Ramos (cell line): ENCODE results near the gene SUSD4.

Experiments
- in situ Hi-C: fragments of 300-500 bp; cut with MboI; formaldehyde crosslinking; loops from one replicate; pipeline ENCODE4 v1.14.3; 2022; ENCODE audit warnings: low sequenced_read_pairs; ENCODE audit not compliant: unreplicated experiment

SUSD4 gene

DNA sequence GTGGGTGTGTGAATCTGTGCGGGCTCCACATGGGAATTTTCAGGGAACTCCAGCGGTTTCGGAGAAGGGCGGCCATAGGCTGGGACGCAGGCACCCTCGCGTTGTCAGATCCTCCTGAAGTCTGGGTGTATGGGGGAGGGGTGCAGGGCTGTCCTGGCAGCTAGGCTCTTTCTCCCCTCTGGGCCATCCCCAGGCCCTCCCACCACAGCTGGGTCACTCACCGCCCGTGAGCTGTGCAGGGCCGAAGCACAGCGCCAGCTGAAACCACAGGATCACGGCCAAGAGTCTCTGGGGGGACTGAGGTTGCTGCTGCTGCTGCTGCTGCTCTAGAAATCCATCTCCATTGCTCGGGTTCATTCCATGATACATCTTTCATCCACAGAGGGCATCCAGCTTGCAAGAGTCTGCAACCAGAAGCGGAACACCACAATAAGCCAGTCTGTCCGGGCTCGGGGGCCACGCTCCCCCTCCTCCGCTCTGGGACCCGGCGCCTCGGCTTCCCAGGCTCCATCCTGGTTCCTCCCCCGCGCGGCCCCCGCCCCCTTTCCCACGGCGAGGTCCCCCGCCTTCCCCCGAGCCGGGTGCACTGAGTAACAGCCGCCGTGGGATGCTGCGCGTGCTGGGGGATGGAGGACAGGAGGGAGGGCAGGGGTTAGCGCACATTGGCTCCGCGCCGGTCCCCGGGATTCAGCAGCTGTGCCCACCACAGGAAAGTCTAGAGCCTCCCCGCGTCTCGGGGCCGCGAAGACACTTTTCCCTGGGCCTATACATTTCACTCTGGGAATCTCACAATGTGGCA lies 720 bp downstream of the SUSD4 start:
- in situ Hi-C loops = no loop called here

DNA sequence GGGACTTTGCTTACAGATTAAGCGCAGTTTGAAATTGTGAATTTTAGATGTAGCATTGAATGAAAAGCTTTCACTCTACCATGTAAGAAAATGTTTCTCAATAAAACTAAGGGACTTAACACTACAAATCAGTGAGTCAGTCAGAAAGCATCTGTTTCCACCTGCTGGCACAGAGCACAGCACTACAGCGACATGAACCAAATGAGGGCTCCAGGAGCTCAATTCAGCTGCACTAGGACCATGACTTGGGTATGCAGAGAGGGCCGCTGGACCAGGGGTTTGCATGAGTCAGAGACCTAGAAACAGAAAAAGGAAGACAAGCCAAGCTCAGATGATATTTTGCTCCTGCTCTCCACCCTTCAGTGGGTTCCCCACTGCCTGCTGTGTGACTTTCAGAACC lies 5.2 kb downstream of the SUSD4 start:
- in situ Hi-C loops = no loop called here

DNA sequence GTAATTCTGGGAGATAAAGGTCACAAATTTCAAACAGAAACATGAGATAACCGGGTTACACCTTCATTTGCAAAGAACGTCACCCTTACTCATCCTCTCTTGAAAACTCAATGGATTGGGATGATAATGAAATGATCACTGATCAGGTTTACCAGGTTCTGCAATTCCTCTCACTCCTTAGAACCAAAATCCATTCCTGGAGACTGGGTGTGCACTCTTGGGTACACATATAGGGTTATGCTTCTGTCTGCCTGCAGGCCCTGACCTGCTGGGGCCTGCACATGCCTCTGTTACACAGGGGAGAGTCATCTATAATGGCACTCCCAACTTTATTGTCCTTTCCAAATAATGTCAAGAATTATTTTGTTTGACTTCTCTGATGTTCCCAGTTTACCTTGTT lies 8.3 kb downstream of the SUSD4 start:
- in situ Hi-C loops = no loop called here

DNA sequence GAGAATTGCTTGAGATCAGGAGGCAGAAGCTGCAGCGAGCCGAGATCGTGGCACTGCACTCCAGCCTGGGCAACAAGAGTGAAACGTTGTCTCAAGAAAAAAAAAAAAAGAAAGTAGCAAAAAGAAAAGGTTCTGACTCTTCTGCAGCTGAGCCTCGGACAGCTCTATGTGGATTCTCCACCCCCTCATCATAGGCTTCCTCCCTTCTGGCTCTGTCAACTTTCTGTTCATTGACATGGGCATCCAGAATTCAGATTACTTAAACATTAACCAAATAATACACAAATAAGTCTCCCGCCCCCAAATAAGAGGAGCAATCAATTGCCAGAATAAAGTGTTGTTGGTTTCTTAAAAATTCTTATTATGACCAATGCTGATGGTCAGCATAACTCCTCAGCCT lies 10.0 kb downstream of the SUSD4 start:
- in situ Hi-C loops = no loop called here

DNA sequence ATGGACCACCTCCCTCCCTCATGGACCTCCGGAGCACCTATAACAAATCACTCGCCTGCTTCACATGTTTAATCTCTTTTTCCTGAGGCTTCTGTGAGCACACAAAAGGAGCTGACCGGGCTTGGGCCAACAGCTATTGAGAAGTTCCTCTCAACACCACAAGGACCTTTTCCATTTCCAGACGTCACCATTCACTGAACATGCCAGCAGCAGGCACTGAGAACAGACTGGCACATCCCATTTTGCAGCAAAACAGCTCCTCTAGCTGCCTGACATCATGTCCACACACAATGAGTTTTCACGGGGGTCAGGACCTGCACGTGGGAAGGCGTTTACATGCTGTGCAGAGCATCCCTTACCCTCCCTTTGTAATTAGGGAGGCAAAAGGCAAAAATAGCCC lies 11.0 kb downstream of the SUSD4 start:
- in situ Hi-C loops = no loop called here

DNA sequence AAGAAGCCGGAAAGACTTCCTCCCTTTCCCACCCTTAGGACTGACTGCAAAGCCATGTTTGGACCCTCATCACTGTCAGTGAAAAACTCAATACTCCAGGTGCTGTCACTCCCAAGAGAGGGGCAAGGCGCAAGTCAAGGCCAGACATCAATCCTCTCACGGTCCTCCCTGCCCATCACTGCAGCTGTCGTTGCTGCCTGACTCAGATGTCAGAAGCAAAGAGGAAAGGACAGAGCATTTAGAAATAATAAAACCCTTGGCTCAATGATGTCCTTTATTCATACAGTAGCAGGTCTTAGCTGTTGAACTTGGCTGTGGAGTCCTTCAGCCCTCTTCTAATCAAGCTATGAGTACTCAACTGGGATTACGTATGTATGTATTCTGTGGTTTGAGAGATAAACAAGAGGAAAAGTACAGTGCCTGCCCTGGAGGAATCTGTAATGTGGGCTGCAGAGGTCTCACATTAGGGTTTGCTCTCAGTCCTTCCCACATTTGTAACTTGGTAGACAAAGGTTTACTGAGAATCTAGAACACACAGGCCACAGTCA lies 13.5 kb downstream of the SUSD4 start:
- in situ Hi-C loops = no loop called here

DNA sequence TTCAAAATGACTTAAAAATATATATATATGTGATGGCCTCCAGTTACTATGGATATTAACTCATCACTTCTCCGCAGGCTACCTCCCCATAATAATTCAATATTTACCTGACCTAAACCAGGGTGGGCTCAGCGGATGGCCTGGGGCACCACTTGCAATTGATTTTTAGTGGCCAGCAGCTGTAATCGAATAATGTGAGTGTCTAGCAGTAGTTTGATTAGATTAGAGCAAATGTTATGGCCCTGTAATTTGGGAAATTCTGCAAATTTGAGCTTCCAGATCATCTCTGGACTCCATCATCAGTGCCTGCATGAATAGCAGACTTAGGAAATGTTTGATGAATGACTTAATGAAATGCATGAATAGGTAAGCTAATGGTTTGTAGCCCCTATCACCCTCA lies 14.7 kb downstream of the SUSD4 start:
- in situ Hi-C loops = no loop called here

DNA sequence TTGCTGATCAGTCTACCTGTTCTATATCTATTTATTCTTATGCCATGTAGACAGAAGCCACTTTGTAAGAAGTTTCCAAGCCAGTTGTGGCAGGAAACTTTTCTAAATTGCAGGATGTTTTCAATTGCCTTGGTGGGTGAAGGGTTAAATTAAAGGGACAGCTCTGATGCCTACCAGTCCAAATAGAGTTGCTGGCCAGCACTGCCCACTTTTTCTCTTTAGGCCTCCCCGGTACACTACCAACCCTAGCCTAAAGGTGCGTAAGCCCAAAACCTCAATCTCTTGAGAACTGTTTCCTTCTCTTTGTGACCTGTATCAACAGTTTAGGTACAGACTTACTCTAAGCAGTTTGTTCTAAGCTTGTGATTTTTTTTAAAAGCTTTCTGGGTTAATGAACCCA lies 15.5 kb downstream of the SUSD4 start:
- in situ Hi-C loops = no loop called here

DNA sequence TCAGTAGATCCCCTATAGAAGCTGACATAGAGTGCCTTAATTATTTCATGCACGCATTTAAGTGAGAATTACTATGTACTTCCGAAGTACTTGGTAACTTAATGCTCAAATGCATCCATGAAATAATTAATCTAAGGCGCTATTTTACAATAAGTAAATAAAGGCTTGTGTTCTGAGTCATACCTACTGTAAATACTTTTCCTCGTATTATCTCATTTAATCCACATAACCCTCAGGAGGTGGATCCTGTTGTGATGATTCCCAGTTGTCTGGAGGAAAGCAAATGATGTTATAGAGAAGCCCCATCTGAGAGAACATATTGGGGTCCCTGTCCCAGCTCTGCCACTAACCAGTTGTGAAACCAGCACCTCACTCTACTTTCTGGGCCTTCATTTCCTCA lies 16.4 kb downstream of the SUSD4 start:
- in situ Hi-C loops = no loop called here

DNA sequence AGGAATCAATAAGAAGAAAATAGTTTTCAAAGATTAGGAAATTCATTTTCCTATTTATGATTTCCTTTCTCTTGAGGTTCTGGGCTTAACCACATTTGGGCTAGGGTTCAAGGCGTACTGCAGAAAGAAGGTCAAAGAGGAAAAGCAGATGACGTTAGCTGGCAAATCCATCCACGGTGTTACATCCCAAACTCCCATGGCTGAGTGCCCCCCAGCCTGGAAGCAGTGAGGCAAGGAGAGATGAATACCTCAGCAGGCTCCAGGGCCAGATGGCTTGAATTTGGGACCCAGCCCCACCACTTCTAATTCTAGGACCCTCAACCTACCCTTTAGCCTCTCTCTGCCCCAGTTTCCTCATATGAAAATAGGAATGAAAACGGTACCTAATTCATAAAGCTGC lies 17.7 kb downstream of the SUSD4 start:
- in situ Hi-C loops = no loop called here

DNA sequence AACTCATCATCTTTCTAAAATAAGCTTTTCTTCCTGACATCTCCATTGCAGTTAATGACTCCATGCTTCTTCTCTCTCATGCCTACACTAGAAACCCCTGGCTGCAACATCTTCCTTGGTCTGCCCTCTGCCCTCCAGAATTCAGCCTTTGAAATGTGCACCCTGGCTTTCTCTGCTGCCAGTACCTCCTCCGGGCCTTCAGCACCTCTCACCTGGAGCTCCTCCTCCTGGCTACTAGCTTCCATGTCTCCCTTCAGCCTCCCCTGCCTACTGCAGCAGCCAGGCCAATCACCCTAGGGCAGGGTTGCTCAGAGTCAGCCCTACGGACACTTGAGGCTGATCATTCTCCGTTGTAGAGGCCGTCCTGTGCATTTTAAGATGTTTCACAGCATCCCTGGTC lies 18.3 kb downstream of the SUSD4 start:
- in situ Hi-C loops = no loop called here

DNA sequence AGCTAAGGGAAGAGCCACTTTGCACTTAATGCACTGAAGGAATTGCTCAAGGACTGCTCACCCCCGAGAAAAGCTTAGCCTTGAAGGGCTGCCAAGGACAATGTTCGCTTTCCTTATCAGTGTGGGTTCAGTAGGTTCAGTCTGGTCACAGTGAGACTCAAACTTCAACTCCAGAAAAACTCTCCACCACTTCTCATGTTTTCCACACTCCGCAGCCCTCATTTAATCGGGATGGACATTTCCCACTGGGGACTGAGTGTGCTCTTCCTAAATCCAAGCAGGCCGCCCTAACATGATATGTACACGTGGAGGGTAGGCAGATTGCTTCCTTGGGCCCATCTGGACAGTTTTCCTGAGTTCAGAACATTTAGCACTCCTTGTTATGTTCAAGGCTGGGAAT lies 19.5 kb downstream of the SUSD4 start:
- in situ Hi-C loops = no loop called here

DNA sequence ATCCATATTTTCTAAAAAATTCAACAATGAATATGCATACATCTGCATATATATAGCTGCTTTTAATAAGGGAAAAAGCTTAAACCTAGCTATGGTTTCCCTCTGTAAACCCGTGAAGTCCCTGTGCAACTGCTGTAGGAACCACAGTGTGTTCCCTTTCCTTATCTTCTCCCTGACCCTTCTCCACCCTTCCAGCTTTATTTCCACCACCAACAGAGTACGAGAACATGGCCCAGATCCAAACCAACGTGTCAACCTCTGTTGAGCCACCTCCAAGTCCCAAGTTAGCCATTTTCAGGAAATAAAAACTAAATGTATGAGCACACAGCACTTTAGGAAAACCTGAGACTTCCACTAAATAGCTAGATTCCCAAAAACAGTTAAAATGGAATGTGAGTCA lies 20.3 kb downstream of the SUSD4 start:
- in situ Hi-C loops = no loop called here

DNA sequence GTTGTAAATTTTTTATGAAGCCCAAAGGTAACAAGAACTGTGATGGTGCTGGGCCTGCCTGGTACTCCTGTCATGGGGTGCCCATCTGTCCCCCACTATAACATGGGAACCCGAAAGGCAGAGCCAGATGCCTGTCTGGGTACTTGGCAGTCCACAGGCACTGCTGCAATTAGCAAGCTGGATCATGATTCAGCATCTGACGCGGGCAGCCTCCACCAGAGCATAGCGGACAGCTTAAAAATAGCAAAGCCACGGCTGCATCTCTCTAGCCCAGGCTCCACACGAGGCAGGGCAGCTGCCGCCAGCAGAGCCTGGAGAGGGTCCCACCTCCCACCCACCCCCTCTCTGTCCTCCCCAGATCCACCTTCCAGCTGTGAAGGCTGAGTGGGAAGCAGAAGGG lies 22.9 kb downstream of the SUSD4 start:
- in situ Hi-C loops = no loop called here

DNA sequence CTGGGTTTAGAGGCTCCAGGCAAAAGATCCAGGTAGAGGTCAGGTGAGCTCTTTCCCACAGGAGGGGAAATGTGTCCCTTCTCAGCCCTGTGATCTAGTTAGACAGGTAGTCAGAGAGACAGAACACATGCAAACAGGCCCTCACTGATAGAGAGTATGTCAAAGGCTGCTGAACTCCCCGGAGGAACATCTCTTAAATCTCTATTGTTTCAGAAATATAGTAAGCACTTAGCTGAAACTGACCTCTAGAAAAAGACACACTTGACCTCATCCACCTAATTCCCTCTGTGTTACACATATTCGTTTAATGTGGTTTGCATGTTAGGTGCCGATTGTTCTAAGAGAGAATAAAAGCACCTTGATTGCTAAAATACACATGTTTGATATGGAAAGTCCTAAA lies 23.3 kb downstream of the SUSD4 start:
- in situ Hi-C loops = no loop called here

DNA sequence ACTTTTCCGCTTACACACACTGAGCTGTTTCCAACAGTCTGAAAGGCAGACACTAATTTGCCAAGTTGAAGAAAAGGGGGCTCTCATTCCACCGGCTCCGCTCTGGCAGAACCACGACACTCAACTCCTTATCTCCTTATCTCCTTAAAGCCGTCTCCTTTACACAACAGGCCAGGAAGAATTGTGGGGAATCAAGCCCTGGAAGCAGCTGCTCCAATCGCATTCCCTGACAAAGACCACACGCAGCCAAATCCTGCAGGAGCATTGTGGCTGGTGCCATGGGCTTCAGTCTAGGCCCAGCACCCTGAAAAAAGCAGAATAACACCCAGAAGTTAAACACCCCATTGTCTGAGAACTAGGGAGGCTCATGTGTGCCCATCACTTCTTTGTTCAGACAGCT lies 24.1 kb downstream of the SUSD4 start:
- in situ Hi-C loops = no loop called here

DNA sequence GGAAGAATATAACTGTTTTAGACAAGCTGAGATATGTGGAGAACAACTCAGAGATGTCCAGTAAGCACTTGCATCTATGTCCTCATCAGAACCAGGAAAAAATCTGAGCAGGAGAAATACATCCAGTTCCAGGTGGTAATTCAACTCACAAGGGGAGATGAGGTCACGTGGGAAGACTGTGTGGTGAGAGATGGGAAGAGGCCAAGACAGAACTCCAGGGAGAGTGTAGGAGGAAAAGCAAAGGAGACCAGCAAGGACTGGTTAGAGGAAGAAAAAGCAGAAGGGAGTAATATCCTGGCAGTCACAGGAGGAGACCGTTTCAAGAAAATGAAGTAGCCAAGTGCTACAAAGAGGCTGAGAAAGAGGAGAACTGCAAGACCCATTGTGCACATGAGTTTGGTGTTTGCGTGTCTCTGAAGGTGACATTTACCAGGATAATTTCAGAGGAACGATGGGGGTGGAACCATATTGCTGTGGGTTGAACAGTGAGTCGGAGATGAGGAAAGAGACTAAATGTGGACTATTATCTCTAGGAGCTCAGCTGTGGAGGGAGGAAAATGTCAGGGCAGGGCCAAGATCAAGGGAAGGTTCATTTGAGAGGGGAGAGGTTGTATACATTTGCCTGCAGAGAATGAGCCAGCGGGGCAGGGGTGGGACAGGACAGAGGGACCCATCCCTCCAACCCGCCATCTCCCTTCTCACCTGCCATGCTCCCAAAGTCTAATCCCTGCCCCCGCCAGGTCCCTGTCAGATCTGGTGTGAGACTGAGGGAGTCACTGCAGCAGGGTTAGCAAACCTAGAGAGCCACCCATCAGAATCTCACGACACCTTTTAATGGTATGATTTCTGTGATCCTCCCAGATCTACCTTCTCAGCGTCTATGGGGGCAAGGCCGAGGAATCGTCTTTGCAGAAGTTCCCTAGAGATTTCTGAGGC lies 24.9 kb downstream of the SUSD4 start:
- in situ Hi-C loops = no loop called here

DNA sequence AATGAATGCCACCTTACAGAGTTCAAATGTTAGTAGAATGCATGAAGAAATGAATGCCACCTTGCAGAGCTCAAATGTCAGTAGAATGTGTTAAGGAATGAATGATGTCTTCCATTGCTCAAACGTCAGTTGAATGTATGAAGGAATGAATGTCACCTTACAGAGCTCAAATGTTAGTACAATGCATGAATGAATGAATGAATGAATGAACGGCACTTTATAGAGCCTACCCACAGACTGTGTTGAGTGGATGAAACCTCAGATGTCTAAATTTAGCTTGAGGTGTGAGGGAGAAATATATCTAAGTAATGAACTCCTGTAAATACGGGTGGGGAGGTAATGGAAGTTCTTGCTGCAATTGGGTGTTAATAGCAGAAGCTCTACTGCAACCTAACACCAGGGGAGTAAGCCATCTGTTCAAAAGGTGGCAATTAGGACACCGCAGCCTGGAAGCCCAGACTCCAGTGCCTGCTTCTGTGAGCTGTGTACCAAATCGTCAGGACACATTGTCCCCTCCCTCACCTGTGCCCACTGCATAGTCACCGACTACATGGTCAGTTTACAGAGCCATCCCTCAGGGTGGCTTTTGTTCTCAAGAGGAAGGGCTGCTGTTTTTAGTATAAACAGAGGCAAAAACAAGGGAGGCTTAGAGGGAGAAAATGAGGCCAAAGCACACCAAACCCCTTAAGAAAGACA lies 26.7 kb downstream of the SUSD4 start:
- in situ Hi-C loops = no loop called here

DNA sequence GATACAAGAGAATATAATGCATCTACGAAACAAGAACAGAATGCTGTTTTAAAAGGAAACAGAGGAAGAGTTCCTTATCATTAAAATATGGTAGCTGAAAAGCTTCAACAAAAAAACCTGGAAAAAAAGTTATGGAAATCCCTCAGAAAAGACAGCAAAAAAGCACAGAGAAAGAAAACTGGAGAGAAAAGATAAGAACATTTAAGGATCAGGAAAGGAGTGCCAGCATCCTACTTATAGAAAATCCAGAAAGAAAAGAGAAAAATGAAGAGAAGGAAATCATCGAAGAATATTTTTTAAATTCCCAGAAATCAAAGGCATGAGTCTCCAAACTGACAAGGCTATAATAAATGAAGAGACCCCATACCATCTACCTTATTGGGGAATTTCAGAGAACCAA lies 29.8 kb downstream of the SUSD4 start:
- in situ Hi-C loops = no loop called here

DNA sequence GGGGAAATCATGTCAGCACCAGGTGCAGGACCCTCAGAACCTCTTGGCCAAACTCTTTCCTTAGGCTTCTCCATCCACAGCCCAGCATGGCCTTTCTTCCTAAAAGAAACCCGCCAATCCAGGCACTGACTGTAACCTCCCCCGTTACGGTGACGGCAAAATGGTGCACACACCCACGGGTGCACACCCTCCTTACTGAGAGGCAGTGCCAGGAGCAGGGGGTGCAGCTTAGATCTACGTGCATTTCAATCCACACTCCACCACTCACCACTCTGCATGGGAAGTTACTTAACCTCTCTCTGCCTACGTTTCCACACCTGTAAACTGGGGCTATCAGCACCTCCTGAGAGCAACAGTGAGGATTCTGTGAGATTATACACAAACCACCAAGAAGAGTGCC lies 31.0 kb downstream of the SUSD4 start:
- in situ Hi-C loops = no loop called here

DNA sequence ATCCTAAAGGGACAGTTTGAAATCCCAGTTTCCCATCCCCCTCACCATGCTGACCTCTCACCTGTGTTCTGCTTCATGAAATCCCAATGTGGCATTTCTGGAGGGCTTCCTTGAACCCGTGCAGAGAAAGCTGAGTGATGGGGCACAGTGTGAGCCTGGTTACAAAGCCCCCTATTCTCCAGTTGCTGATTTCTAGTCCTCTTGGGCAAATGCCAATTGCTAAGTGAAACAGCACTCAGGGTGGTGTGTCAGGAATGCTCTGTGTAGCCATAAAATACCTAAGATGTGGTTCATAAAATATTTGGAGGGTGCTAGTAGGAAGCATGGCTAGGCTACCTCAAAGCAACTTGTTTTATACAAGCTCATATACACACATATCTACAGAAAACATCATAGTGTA lies 32.0 kb downstream of the SUSD4 start:
- in situ Hi-C loops = no loop called here
